ENCODE results near the gene PLXNA4.

- no peak for TF ChIP-seq POLR2A (IDR thresholded peaks at IDR 0.05; ENCODE audit: low read length)
- TF ChIP-seq GATA1 (IDR thresholded peaks at IDR 0.05; ENCODE audit: low read depth, low read length): no peak
Measured at GRCh38 chr7:132466367-132466766, 109.9 kb downstream of the PLXNA4 start.

All from erythroblast (primary cell).